ENCODE results near the gene SAMD9. TPM values are rescaled to one million over a fixed set of nuclear protein-coding genes. Genes with fewer than 3 reads are reported as not detected.

SAMD9 gene
- total and polyA plus RNA-seq, 2 donors from 2014 or later: 2.2 to 11.0 TPM

DNA sequence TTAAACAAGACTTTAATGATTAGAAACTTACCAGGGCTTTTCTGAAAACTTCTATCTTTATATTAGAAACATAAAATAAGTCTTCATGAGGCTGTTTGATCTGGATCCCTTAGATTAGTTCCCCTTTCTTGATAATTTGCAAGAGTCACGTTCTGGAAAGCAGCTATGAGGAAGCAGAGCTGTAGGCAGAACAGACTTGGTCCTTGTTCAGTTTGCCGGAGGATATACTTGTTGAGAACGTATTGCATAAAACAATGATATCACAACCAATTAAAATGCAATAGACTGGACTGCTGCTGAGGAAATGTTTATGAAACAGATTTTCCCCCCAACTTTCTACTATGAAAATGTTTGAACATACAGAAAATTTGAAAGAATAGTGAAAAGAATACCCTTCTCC, 27.6 kb upstream of the SAMD9 start:
- Histone ChIP-seq H3K4me1 (ENCODE audit: control insufficient read depth in 2 of 3, insufficient read depth in 2 of 3, low read depth in 1 of 3, low read length in 3 of 3) (peaks cover 0 to 8% (median 3%) of the 10 kb centered on the region in 3 donors), H3K27me3 (ENCODE audit: control insufficient read depth, insufficient read depth, low read length) (no peaks in the 10 kb centered on the region), H3K27ac (ENCODE audit: low read depth in 2 of 2, low read length in 2 of 2) (no peak overlapping the region), H3K36me3 (ENCODE audit: control insufficient read depth in 2 of 3, insufficient read depth in 3 of 3, low read length in 3 of 3) (peaks cover 0 to 26% (median 19%) of the 10 kb centered on the region in 3 donors), H3K4me3 (ENCODE audit: low read length in 3 of 3) (no peak overlapping the region), H3K9me3 (ENCODE audit: control insufficient read depth in 2 of 3, insufficient read depth in 1 of 3, low read length in 3 of 3) (no peaks in the 10 kb centered on the region), H3K9ac (ENCODE audit: low read length in 3 of 3) (no peak overlapping the region)
- no peak for FAIRE-seq
- intact Hi-C loops (cut with DNase I): no loop called here
- DNase-seq: no peak
- TF ChIP-seq, protein P1, sequence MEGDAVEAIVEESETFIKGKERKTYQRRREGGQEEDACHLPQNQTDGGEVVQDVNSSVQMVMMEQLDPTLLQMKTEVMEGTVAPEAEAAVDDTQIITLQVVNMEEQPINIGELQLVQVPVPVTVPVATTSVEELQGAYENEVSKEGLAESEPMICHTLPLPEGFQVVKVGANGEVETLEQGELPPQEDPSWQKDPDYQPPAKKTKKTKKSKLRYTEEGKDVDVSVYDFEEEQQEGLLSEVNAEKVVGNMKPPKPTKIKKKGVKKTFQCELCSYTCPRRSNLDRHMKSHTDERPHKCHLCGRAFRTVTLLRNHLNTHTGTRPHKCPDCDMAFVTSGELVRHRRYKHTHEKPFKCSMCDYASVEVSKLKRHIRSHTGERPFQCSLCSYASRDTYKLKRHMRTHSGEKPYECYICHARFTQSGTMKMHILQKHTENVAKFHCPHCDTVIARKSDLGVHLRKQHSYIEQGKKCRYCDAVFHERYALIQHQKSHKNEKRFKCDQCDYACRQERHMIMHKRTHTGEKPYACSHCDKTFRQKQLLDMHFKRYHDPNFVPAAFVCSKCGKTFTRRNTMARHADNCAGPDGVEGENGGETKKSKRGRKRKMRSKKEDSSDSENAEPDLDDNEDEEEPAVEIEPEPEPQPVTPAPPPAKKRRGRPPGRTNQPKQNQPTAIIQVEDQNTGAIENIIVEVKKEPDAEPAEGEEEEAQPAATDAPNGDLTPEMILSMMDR (IDR thresholded peaks at IDR 0.05; ENCODE audit: borderline replicate concordance, extremely low read depth, insufficient read depth): no peak

DNA sequence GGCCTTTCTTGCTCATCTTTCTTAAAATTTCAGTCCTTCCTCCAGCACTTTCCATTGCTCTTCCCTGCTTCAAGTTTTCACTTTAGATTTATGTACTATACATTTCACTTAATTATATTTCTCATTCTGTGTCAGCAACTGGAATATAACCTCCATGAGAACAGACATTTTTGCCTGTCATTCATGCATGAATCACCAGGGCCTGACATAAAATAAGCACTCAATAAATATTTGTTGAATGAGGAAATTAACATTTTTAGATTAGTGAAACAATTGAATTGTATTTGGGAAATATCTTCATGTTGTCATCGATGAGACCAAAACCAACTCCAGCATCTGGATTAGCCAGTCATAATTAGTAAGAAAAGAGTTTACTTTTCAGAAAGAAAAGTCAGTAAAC, 24.3 kb upstream of the SAMD9 start:
- Histone ChIP-seq H3K4me1 (ENCODE audit: control insufficient read depth in 2 of 3, insufficient read depth in 2 of 3, low read depth in 1 of 3, low read length in 3 of 3) (peaks cover 0 to 8% (median under 1%) of the 10 kb centered on the region in 3 donors), H3K9ac (ENCODE audit: low read length in 3 of 3) (no peak overlapping the region), H3K27ac (ENCODE audit: low read depth in 2 of 2, low read length in 2 of 2) (no peak overlapping the region), H3K27me3 (ENCODE audit: control insufficient read depth, insufficient read depth, low read length) (no peaks in the 10 kb centered on the region), H3K36me3 (ENCODE audit: control insufficient read depth in 2 of 3, insufficient read depth in 3 of 3, low read length in 3 of 3) (peaks cover 0 to 41% (median 25%) of the 10 kb centered on the region in 3 donors), H3K4me3 (ENCODE audit: low read length in 3 of 3) (no peak overlapping the region), H3K9me3 (ENCODE audit: control insufficient read depth in 2 of 3, insufficient read depth in 1 of 3, low read length in 3 of 3) (peaks cover 0 to 2% (median 0%) of the 10 kb centered on the region in 3 donors)
- intact Hi-C loops (cut with DNase I): no loop called here
- FAIRE-seq (no peak), DNase-seq (no peak)
- TF ChIP-seq, protein P1 (IDR thresholded peaks at IDR 0.05; ENCODE audit: borderline replicate concordance, extremely low read depth, insufficient read depth): no peak

DNA sequence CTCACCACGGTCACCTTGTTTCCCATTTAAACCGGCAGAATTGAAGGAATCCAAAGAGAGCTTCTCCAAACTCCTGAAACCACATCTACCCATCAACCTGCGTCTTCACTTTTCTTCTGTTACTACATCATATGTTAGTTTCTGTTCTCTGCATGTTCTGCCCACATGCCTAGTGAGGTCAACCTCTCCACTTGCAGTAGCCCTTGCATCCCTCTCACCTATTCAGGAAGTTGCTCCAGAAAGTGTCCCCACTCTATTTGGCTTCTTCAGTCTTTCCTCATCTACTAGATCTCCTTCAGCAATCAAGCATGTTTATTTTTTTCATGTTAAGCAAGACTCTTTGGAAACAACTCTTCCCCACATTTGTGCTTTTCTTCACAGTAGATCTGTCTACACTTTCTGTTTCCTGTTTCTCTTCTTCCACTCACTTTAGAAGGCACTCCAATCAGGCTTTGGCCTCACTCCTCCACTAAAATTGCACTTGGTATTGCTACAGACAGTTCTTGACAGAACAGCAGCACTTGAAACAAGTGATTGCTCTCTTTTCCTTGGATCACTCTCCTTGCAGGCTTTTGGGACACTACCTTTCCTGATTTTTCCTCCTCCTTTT, 22.9 kb upstream of the SAMD9 start:
- intact Hi-C loops (cut with DNase I): no loop called here
- TF ChIP-seq, protein P1 (IDR thresholded peaks at IDR 0.05; ENCODE audit: borderline replicate concordance, extremely low read depth, insufficient read depth): no peak
- Histone ChIP-seq H3K36me3 (ENCODE audit: control insufficient read depth in 2 of 3, insufficient read depth in 3 of 3, low read length in 3 of 3) (peaks cover 0 to 41% (median 27%) of the 10 kb centered on the region in 3 donors), H3K4me3 (ENCODE audit: low read length in 3 of 3) (no peak overlapping the region), H3K9ac (ENCODE audit: low read length in 3 of 3) (no peak overlapping the region), H3K27ac (ENCODE audit: low read depth in 2 of 2, low read length in 2 of 2) (no peak overlapping the region), H3K27me3 (ENCODE audit: control insufficient read depth, insufficient read depth, low read length) (no peaks in the 10 kb centered on the region), H3K4me1 (ENCODE audit: control insufficient read depth in 2 of 3, insufficient read depth in 2 of 3, low read depth in 1 of 3, low read length in 3 of 3) (peaks cover 0 to 1% (median 0%) of the 10 kb centered on the region in 3 donors), H3K9me3 (ENCODE audit: control insufficient read depth in 2 of 3, insufficient read depth in 1 of 3, low read length in 3 of 3) (peaks cover 0 to 2% (median 0%) of the 10 kb centered on the region in 3 donors)
- no peak for DNase-seq
- no peak for FAIRE-seq

Measured in kidney (tissue), 14 donors.